Measurements from ENCODE around the gene PARD3B. TPM values are rescaled to one million over a fixed set of nuclear protein-coding genes. Genes with fewer than 3 reads are reported as not detected.

Gene PARD3B
- total RNA-seq, 1 donor from 2014 or later = 12.3 TPM

DNA sequence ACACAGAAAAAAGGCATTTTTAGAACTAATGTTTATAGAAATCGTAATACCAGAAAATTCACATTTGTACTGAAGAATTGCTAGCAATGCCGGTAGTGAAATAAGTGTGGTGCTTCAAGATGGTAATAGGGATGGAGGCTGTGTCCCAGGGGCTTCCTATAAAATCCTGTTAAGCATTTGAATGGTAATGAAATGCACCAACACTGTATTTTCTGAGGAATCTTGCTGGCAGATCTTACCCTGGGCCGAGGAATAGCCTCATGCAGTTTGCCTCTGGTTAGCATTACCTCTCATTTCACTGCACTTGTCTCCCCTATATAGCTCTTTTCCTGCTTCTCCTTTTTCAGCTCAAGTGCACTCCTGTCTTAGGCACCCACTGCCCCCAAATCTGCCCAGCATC lies 635.5 kb downstream of the PARD3B start:
- H3K9me3 ChIP-seq = no peaks in the 10 kb centered on the region
- no peak for TF ChIP-seq POLR2A (IDR thresholded peaks at IDR 0.05)
- TF ChIP-seq, protein P1, sequence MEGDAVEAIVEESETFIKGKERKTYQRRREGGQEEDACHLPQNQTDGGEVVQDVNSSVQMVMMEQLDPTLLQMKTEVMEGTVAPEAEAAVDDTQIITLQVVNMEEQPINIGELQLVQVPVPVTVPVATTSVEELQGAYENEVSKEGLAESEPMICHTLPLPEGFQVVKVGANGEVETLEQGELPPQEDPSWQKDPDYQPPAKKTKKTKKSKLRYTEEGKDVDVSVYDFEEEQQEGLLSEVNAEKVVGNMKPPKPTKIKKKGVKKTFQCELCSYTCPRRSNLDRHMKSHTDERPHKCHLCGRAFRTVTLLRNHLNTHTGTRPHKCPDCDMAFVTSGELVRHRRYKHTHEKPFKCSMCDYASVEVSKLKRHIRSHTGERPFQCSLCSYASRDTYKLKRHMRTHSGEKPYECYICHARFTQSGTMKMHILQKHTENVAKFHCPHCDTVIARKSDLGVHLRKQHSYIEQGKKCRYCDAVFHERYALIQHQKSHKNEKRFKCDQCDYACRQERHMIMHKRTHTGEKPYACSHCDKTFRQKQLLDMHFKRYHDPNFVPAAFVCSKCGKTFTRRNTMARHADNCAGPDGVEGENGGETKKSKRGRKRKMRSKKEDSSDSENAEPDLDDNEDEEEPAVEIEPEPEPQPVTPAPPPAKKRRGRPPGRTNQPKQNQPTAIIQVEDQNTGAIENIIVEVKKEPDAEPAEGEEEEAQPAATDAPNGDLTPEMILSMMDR (IDR thresholded peaks at IDR 0.05) = no peak
- TF ChIP-seq POLR2AphosphoS5 (IDR thresholded peaks at IDR 0.05; ENCODE audit: insufficient read depth in 1 of 2, low read depth in 1 of 2) = no peak
- H3K27ac ChIP-seq = no peak overlapping the region
- H3K27me3 ChIP-seq = no peaks in the 10 kb centered on the region
- DNase-seq (ENCODE audit: extremely low spot score in 2 of 2) = no peak
- intact Hi-C loops (cut with DNase I) = no loop called here
- H3K4me1 ChIP-seq = no peaks in the 10 kb centered on the region
- no peaks in the 10 kb centered on the region for H3K36me3 ChIP-seq
- H3K4me3 ChIP-seq = no peak overlapping the region

DNA sequence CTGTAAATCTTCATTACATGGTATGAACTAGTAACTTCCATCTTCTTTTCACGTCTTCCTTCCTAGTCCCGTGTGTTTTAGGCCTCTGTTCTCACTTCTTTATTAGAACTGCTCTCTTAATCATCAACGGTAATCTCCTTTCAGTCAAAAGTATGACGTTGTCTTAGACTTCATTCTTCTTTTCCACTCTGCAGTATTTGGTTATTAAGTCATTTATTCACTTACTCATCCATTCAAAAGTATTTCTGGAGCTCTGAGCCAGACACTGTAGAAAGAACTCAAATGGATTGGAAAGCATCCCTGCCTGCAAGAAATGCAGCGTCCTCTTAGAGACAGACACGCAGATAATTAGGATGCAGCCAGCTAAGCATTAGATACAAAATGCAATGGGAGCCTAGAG lies 642.5 kb downstream of the PARD3B start:
- Histone ChIP-seq H3K4me3 (no peak overlapping the region), H3K36me3 (no peaks in the 10 kb centered on the region), H3K27ac (no peak overlapping the region), H3K27me3 (no peaks in the 10 kb centered on the region), H3K4me1 (no peaks in the 10 kb centered on the region), H3K9me3 (no peaks in the 10 kb centered on the region)
- intact Hi-C loops (cut with DNase I) = no loop called here
- TF ChIP-seq POLR2AphosphoS5 (IDR thresholded peaks at IDR 0.05; ENCODE audit: insufficient read depth in 1 of 2, low read depth in 1 of 2) (no peak), POLR2A (IDR thresholded peaks at IDR 0.05) (no peak)
- TF ChIP-seq, protein P1 (IDR thresholded peaks at IDR 0.05) = no peak
- no peak for DNase-seq (ENCODE audit: extremely low spot score in 2 of 2)

DNA sequence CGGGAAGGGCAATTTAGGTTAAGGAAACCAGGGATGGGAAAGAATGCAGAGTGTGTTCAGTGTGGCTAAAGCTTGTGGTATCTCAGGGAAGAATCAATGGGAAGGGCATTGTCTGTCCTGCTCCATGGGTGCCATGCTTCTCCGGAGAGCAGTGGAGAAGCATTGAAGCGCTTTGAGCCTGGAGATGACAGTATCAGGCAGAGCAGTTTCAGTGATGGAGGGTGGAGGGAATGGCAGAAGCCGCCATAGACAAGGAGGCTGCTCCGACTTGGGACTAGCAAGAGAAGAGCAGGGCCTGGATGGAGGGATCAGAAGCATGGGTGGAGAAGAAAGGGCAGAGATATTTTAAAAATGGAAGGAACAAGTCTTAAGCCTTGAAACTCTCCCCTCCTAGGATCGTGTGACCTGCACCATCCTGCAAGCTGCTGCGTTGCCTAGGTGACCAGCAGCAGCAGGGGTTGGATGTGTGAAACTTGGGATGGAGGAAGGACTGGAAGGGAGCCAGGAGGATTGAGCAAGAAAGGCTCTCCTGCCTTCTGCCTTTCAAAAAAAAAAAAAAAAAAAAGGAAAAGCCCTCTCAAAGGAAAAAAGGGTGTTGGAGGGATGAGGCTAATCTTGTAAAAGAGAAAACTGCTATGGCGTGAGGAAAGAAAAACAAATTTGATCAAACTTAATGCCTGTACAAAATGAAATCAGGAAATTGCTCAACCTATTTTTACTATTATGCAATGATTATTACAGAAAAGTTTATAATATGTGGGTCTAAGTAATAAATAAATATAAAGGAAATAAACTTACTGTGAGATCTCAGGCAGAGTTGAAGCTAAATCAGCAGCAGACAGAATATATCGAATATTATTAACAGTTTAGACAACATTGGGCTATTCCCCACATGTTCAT lies 643.2 kb downstream of the PARD3B start:
- no peak overlapping the region for H3K27ac ChIP-seq
- no peaks in the 10 kb centered on the region for H3K27me3 ChIP-seq
- no peaks in the 10 kb centered on the region for H3K4me1 ChIP-seq
- no peaks in the 10 kb centered on the region for H3K9me3 ChIP-seq
- no peaks in the 10 kb centered on the region for H3K36me3 ChIP-seq
- H3K4me3 ChIP-seq = no peak overlapping the region
- DNase-seq (ENCODE audit: extremely low spot score in 2 of 2) = no peak
- TF ChIP-seq POLR2A (IDR thresholded peaks at IDR 0.05) (no peak), POLR2AphosphoS5 (IDR thresholded peaks at IDR 0.05; ENCODE audit: insufficient read depth in 1 of 2, low read depth in 1 of 2) (no peak)
- TF ChIP-seq, protein P1 (IDR thresholded peaks at IDR 0.05) = no peak
- intact Hi-C loops (cut with DNase I) = no loop called here

DNA sequence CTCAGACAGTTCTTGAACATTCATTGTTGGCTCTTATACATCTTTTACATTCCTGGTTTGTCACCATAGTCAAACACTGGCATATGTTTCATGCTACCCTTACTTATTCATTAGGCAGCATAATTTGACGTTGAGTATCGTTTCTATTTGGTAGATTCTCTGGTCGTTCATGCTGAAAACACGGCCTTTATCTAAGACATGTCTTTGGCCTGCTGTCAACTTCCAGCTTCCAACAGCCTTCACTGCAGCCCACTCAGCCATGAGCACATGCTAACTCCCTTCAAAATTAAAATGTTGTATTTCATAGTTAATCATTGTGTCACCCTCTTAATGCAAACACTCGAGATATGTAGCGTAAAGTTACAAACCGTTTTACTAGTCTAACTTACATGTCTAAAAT lies 644.0 kb downstream of the PARD3B start:
- TF ChIP-seq POLR2A (IDR thresholded peaks at IDR 0.05) (no peak), POLR2AphosphoS5 (IDR thresholded peaks at IDR 0.05; ENCODE audit: insufficient read depth in 1 of 2, low read depth in 1 of 2) (no peak)
- TF ChIP-seq, protein P1 (IDR thresholded peaks at IDR 0.05) = no peak

DNA sequence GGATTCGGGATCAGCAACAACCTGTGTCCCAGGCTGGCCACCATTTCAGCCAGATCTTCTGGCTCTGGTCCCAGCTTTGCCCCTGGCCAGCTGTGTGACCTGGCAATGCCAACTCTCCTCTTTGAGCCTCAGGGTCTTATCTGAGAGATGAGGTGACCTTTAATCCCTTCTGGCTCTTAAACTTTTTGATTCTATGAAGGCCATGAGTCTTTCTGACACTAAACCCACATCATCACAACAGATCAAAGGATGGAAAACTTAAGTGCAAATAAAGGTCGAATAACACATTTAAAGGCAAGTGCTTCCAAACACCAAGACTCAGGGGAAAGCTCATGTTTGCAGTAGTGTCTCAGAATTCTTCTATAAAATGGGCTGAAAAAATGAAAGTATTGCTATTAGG lies 645.3 kb downstream of the PARD3B start:
- Histone ChIP-seq H3K4me3 (no peak overlapping the region), H3K27ac (no peak overlapping the region), H3K36me3 (no peaks in the 10 kb centered on the region), H3K4me1 (no peaks in the 10 kb centered on the region), H3K9me3 (no peaks in the 10 kb centered on the region), H3K27me3 (no peaks in the 10 kb centered on the region)
- intact Hi-C loops (cut with DNase I) = no loop called here
- no peak for DNase-seq (ENCODE audit: extremely low spot score in 2 of 2)
- TF ChIP-seq, protein P1 (IDR thresholded peaks at IDR 0.05) = no peak
- TF ChIP-seq POLR2A (IDR thresholded peaks at IDR 0.05) = no peak
- no peak for TF ChIP-seq POLR2AphosphoS5 (IDR thresholded peaks at IDR 0.05; ENCODE audit: insufficient read depth in 1 of 2, low read depth in 1 of 2)

More for the DNA sequence above, 644.0 kb downstream of the PARD3B start:
- no peaks in the 10 kb centered on the region for H3K36me3 ChIP-seq
- no peak for DNase-seq (ENCODE audit: extremely low spot score in 2 of 2)
- no peak overlapping the region for H3K27ac ChIP-seq
- no peaks in the 10 kb centered on the region for H3K27me3 ChIP-seq
- H3K4me3 ChIP-seq = no peak overlapping the region
- H3K9me3 ChIP-seq = no peaks in the 10 kb centered on the region
- H3K4me1 ChIP-seq = no peaks in the 10 kb centered on the region
- intact Hi-C loops (cut with DNase I) = no loop called here
